Activated T-helper 1 cell treated with anti-CD3 and anti-CD28 coated beads, Interleukin-2, amount 50 U/mL, for 16 hours (primary cell): Measurements from ENCODE around the gene LBX2.

Experiments used
- DNase-seq, 2 donors: peaks; one replicate each; pipeline ENCODE4 v3.0.0-alpha.2; 2020; ENCODE audit warnings: low read depth in 1 of 2, low spot score in 1 of 2

Gene LBX2

DNA sequence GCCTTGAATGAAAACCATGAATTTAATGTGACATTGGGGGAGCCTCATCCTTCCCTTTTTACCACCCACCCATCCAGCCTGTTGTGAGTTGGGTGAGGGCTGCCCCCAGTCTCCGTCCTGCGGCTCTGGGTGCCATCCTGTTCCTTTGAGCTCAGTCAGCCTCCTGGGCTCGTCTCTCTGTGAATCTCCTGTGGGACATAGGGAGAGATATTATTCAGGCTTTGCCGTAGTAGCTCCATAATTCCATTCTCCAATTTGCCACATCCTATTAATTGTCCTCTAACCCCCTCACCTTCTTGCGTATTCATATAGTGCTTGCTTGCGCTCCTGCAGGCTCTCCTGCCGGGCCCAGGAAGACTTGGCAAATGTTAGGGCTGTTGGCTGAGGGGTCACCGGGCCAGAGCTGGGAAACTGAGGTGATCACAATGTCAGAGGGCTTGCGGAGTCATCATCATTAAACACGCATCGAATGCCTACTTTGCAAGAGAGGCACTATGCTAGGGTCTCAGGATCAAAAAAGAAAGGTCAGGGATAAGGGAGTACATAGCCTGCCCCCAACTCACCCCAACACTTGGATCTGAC, 27.3 kb upstream of the LBX2 start:
- DNase-seq = no peak

DNA sequence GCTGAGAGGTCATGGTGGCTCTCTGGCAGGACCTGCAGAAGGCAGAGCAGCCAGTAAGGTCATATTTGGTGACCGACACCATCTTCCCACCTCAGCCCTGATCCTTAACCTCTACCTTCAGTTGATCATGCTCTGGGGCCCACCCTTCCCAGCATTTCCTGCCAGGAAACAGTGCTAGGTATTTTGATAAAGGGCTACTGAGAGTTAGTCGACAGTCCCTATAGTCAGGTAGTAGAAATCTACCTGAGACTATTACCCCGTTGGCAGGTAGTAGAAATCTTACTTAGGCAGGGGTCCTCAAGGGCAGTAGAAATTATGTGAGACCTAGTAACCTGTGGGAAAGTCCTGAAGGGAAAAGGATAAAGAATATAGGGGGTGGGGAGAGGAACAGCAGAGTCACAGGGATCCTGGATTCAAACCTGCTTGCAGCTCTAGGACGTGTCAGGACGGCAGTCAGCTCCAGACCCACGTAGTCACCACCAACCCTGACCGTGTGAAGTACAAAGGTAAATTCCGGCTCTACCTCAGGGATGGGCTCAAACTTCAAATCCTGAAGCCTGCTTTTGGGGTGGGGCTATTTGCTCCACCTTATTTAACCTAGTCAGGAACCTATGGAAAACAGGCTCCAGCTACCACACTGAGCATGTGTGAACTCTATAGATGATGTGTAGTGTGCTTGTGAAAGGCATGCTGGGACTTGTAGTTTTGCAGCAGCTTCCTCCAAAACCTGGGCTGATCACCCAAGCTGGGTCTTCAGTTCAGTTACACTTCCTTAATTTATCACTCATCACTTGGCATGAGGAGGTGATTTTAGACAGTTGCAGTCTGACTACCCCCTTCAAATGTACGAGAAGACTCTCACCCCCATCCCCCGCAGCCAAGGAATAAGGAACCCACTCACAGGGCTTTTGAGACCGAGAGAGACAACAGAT, 26.6 kb upstream of the LBX2 start, which contains the start of gene DQX1:
DQX1 (minus strand) TSS at position 515 of the 932 bp plus-strand sequence; CDS start at position 13, 502 bp downstream.
- DNase-seq = no peak

DNA sequence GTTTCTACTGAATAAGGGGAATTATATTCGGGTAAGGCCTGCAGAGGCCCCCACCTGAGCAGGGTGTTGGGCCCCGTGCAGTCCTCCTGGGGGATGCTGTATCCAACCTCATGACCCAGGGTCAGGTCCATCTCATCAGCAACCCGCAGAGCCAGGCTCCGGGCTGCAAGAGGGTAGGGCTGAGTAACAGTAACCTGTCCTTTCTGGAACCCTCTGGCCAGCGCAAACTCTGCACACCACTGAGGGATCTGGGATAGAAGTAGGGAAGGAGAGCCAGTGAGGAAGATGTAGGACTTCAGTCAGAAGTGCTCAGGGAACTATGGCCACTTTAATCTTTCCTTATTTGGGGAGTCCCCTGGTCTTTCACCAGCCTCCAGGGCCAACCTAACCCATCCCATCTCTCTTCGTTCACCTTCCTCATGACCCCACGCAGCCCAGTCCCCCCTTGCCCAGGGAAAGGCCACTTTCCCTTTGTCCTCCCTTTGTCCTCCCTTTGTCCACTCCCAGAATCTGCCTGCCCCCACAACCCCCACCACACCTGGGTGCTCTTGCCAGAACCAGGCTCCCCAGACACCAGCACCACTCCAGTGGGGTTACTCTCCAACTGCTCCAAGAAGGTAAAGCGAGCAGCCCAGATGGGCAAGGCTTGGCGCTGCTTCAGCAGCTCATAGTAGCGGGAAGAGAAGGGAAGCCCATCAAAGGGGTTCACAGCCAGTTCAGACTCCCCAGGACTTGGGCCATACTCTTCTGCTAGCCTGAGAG, 25.7 kb upstream of the LBX2 start:
- no peak for DNase-seq

DNA sequence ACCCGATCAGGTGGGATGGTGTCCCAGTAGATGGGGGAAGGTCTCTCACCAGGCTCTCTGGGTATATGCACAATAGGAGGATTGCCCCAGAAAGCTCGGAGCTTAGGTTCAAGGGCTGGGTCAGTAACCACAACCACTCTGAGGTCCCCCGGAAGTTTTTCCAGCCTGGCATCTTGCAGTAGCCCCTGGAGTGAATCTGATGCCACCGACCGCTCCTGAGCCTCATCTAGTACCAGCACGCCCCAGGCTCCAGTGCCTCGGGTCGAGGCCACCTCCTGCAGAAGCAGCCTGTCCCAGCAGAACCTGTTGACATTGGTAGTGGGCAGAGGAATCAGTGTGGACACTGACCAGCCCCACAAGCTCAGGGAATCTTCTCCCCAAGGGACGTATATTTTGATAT, 24.6 kb upstream of the LBX2 start:
- no peak for DNase-seq

DNA sequence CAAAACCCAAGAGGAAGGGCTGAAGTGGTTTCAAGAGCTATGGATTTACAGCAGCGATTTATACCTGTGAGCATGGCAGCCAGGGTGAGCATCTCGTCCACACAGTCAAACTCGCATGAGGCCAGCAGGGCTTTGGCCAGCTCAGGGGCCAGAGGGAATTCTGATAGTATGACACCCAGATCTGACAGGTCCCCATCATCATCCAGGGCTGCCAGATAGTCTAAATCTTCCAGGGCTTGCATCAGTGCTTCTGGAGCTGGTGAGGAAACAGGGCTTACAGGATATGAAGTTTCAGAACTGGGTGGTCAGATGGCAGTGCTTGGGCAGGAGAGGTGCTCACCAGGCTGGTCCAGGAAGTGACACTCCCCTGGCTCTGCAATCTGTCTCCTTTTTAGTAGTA, 23.1 kb upstream of the LBX2 start:
- DNase-seq = no peak

DNA sequence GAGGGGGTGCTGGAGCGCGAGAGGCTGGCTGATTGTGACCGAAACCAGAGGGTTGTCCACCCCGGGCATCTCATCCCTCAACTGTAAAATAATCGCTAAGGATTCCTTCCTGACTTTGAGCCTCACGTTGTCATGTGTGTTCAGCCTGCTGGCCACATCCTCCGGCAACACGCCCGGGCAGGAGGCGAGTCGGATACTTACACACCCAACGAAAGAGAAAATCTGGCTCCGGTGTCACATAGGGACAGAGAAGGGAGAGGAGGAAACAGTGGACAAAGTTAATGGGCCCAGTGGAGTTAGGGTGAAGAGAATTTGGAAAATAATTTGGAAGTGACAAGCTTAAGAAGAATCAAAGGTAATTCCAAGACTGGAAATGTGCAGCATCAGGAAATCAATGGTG, 17.2 kb upstream of the LBX2 start:
- no peak for DNase-seq

DNA sequence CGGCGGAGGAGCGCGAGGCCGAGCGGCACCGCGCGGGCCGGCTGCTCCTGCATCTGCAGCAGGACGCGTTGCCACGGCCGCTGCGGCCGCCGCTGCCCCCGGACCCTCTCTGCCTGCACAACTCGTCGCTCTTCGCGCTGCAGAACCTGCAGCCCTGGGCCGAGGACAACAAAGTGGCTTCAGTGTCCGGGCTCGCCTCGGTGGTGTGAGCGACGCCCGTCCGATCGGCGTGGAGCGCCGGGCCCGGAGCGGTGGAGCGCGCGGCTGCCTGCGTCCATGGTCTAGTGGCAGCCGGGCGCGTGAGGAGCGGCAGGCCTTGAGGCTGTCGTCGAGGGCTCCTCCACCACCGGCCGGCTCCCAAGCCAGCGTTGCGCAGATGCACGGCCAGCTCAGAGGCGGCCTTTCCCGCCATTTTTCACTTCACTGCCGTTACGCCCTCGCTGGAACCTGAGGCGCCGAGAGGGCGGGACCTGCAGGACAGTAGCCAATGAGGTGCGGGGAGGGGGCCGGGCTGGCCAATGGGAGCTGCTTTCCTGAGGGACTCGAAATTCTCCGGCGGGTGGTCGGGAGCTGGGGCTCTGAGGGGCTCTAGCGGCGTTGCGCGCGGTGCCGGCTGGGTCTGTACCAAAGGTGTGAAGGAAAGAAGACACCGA, 16.7 kb upstream of the LBX2 start:
- DNase-seq = peak in 1 of 2 donors; percentile 61

DNA sequence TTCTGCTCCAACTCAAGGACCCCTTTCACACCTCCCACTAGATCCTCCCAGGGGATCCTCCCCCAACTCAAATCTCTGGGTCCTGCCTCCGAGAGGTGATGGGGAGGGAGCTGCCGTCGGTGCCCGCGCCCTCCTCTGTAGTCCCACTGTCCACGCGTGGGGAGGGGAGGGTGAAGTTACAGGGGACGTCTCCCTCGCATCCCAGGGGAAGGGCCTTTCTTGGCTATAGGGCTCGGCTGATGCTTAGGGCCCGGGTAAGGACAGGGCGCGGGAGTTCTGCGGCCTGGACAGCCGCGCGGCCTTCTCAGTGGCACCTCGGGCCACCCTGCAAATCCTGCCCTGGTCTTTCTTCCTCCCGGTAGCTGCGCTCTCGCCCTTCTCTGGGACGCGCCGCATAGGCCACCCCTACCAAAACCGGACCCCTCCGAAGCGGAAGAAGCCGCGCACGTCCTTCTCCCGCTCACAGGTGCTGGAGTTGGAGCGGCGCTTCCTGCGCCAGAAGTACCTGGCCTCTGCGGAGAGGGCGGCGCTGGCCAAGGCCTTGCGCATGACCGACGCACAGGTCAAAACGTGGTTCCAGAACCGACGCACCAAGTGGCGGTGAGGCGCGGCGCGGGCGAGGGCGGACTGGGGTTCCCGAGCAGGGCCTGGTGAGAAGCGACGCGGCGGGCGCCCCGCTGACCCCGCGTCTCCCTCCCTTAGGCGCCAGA, 16.0 kb upstream of the LBX2 start:
- DNase-seq = no peak

DNA sequence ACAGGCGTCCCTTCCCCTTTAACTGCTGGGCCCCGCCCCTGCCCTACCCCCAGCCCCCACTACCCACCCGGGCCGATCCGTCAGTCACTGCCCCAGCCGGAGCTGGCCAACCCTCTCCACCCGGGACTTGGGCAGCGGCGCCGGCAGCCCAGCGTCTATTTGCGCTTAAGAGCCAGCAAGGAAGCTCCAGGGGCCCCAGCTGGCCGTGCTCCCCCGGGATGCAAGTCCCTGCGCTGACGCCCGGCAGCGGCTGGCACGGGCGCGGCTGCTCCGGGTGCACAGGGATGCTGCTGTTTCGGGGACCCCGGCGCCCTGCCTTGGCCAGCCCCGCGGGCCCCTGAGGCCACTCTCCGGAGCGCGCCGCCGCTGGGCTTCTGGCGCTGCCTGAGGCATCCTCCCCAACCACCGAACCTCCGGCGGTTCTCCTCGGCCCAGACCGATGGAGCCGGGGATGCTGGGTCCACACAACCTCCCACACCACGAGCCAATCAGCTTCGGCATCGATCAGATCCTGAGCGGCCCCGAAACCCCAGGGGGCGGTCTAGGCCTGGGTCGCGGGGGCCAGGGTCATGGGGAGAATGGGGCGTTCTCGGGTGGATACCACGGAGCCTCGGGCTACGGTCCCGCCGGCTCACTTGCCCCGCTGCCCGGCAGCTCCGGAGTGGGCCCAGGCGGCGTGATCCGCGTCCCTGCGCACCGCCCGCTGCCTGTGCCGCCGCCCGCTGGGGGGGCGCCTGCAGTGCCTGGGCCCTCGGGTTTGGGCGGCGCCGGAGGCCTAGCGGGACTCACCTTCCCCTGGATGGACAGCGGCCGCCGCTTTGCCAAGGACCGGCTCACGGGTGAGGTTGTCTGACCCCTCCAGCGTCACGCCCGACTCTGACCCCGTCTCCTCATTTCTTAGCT, 15.2 kb upstream of the LBX2 start, which contains the start of gene TLX2:
TLX2 (plus strand) TSS at position 83 of the 903 bp plus-strand sequence; CDS start at position 440, 357 bp downstream.
- DNase-seq = no peak

DNA sequence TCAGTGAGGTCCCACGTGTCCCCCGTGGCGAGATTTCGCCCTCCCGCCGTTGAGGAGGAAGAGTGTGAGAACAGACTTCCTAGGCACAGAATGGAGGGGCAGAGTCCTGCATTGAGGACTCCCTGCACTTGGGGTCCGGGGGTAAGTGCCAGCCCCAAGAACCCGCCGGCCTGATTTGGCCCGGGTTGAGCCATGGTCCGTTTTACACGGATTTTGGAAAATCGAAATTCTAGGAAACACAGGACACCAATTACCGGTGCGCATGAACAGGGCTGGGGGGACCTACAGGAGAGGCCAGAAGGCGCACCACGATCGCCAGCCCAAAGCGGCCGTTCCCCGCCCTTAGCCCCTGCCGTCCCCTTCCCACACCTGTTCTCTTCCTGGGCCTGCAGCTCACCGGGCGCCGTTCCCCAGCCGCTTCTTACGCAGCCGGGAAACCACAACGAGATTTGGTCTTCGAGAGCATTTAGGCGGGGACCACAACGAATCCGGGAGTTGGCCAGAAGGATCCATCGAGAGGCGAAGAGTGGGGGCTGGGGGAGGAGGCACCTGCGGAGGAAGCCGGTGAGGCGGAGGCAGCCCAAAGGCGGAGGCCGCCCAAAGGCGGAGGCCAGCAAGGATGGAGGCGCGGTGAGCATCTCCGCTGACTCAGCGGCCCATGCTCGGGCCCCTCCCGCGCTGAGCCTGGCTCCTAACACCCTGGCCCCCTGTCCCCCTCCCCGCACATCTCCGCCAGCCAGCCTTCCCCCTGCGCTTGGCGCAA, 14.4 kb upstream of the LBX2 start:
- no peak for DNase-seq

DNA sequence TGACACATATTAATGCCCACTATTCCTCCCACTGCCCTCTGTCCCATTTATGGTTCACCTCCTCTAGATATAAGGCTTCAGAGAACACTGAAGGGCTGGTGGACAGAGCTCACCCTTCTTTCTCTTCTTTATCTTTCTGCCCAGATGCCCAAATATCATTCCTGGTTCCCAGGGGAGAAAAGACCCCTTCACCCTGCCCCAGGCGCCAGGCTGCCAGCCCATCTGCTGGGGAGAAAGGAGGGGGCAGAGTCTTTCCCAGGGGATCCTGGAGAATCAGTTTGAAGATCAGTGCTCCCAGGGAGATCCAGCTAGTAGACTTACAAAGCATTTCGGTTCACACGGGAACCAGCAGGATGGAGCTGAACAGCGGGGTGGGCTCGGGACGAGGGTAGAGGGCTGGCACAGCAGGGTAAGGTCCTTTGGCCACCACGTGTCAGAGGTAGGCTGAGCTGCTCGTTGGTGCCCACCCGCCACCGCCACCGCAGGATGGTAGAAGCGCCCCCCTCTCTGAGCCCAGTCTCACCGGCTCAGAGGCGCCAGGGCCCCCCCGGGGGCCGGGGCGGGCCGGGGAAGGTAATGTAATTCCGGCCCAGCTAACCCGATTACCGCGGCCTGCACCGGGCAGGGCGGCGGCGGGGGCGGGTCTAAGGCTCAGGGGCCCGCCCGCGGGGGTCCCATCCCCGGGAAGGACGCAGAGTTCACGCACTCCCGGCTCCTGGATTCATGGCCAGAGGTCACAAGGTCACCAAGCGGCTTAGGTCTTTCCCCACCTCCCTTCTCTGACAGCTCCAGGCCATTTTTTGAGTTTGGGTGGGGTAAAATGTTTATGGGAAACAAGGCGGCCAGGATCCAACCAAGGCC, 13.6 kb upstream of the LBX2 start:
- no peak for DNase-seq

DNA sequence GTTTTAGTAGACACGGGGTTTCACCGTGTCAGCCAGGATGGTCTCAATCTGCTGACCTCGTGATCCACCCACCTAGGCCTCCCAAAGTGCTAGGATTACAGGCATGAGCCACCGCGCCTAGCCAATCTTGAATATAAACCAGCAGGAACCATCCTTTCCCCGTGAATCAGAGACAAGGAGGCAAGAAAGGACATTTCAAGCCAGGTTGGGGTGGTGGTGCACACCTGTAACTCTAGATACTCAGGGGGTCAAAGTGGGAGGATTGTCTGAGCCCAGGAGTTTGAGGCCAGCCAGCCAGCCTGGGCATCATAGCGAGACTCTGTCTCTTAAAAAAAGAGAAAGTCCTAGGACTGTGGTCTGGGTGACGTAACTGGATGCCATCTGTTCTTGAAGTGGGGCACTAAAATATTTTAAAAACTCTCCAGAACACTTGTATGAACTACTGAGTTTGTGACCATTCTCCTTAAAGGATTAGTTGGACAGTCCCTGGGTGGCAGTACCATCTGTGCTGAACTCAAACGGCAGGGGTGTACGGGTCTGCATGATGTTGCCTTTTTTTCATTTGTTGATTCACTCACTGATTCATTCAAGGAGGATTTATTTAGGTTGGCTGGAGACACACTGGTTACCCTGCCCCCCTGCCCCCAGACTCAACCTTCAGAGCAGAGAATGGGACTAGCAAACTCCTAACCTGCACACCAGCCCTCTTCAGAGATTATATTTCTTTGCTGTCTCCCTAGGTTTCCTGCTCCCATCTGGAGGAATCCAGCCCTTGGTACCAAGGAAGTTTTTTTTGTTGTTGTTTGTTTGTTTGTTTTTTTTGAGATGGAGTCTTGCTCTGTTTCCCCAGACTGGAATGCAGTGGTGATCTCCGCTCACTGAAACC, 11.9 kb upstream of the LBX2 start:
- no peak for DNase-seq

DNA sequence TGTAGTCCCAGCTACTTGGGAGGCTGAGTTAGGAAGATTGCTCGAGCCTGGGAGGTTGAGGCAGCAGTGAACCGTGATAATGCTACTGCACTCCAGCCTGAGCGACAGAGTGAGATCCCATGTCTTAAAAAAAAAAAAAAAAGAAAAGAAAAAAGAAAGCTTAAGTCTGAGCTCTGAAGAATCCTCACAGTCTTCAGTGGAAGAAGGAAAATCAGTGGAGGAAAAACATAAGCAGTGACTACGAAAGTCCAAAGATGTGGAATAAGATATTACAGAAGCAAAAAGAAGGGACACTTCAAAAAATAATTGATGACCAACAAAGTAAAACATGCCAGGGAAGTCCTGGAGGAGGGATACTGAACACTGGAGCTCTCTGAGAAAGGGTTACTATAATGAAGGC, 10.9 kb upstream of the LBX2 start:
- no peak for DNase-seq

DNA sequence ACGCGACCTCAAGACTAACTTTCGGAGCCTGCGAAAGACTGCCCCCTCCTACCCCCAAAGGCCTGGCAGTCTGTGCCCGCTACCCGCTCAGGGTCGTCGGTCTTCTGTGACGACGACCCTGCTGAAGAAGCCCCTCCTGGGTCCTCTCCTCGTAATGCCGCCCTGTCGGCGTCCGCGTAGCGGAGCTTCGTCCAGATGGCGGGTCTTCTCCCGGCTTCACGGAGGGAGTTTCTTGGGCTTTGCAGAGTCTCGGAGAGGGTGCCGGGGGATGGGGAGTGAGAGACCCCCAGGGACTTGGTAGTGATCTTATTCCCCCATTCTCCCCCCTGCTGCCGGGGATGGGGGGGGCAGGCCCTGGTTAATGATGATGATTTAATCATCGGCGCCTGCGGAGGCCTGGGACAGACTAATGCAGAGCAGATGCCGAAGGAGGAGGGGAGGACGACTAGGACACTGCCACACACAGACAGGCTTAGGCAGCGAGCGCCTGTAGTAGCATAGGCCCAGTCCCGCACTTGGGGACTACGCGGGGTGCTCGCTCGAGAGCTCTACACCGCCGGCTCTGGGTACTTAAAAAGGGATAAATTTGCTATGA, 8.6 kb upstream of the LBX2 start:
- DNase-seq = no peak

DNA sequence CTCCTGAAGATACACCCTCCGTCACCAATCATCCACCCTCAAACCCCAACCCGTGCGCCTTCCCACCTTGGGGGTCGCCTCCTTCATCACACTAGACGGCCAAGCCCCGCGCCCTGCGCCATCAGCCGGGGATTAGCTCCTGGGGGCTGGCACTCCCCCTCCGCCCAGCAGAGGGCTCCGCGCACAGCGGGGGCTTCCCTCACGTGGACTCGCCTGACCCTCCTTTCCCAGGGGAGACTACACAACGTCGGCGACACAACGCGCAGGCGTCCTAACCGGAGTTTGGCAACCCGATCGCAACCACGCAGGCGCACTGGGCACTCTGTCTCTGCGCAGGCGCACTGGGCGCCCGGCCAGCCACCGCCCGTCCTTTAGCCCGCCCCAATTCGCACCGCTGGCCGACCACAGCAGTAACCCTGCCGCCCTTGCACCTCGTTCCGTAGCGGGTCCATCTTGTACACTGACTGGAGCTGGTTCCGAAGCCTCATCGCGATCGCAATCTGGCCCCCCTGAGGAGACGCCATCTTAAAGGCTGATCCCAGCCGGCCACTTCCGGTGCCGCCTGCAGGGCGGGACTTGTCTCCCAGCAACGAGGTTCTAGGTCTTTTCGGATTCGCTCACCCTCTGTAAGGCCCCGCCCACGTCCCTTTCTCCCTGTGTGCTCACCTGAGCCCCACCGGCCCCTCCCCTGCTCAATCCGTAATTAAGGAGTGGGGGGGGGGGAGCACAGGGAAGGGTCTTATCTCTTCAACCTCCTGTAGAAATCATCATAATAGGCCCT, 7.9 kb upstream of the LBX2 start, which contains the start of gene PCGF1:
PCGF1 (minus strand) TSS at position 551 of the 781 bp plus-strand sequence; CDS start at position 524, 27 bp downstream.
- peak; percentile 95 to 98 for DNase-seq
